GM12875 (cell line): ENCODE measurements around the gene TMOD1.

Experiments used
- H3K4me3 ChIP-seq: one replicate; pipeline ENCODE4 v1.5.1; 2011; ENCODE audit warnings: low read depth, low read length, control low read depth
- CTCF ChIP-seq: IDR thresholded peaks from 2 replicates; pipeline ENCODE4 v1.5.1; 2011; ENCODE audit warnings: low read depth, mild to moderate bottlenecking, control low read depth, inconsistent platforms, low read length, moderate library complexity, borderline replicate concordance; ENCODE audit not compliant: insufficient read depth

Gene TMOD1

GRCh38 chr9:97591535-97591934, 90.1 kb downstream of the TMOD1 start:
- 0 out of 2 replicates have a peak, but pooled peaks have one; percentile 20 for TF ChIP-seq CTCF
- no peak overlapping the region for H3K4me3 ChIP-seq

GRCh38 chr9:97592126-97592525, 90.7 kb downstream of the TMOD1 start:
- TF ChIP-seq CTCF: no peak

DNA sequence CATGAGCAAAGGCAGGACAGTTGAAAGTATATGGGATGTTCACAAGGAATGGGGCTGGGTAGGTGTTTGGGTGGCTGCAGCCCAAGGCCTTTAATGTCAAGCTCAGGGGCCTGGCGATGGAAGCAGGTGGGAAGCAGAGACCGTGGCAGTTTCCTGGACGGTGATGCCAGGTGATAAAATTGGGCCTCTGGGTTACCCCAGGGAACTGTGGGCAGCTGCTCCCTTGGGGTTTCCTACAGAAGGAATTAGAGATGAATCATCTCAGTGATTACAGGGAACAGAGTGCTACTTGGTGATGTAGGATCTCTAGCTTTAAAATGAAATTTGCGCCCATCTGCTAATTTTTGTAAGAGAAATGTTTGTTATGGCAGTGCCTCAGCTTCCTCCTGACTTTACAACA, 92.5 kb downstream of the TMOD1 start:
- H3K4me3 ChIP-seq: no peak overlapping the region
- no peak for TF ChIP-seq CTCF

More at GRCh38 chr9:97592126-97592525, 90.7 kb downstream of the TMOD1 start:
- no peak overlapping the region for H3K4me3 ChIP-seq

GRCh38 chr9:97594381-97594921, 93.0 kb downstream of the TMOD1 start:
- no peak for TF ChIP-seq CTCF
- no peak overlapping the region for H3K4me3 ChIP-seq

DNA sequence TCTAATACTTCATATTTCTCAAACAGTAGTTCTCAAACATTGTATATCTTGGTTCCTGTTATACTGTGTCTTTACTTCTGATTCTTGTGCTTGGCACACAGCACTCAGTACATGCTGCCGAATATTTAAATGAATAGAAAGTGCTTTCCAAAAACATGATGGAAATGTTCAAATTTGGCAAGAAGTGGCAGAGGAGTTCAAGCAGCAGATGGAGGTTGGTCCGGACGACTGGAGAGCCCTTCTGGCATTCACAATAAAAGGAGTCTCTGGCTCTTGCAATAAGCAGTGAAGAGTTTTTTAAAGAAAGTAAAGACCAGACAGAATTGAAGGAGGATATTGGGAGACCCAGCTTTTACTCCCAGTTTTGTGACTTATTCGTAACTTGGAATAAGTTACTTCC, 95.4 kb downstream of the TMOD1 start:
- TF ChIP-seq CTCF: no peak
- no peak overlapping the region for H3K4me3 ChIP-seq

- no peak overlapping the region for H3K4me3 ChIP-seq
- TF ChIP-seq CTCF: peak; percentile 86
Observed at GRCh38 chr9:97598461-97599288, 97.2 kb downstream of the TMOD1 start.
